Rectal smooth muscle tissue (tissue), 1 donor: ENCODE data around the gene SATL1.
A peak's percentile ranks its signal among the peaks of the same experiment; 100 is the strongest.
"Not testable (repeated sequence)": the region's sequence is repeated elsewhere in the genome, so short reads cannot be mapped to it uniquely, and the experiment has no call there.

Source experiments
- H3K27ac ChIP-seq: one replicate; pipeline ENCODE4 v1.7.0; 2013; ENCODE audit warnings: low read depth, low read length, inconsistent platforms
- H3K27me3 ChIP-seq: one replicate; pipeline ENCODE4 v1.7.0; 2013; ENCODE audit warnings: low read length; ENCODE audit not compliant: control insufficient read depth, insufficient read depth
- H3K36me3 ChIP-seq: one replicate; pipeline ENCODE4 v1.7.0; 2013; ENCODE audit warnings: low read length; ENCODE audit not compliant: control insufficient read depth, insufficient read depth
- H3K4me1 ChIP-seq: one replicate; pipeline ENCODE4 v1.7.0; 2013; ENCODE audit warnings: low read length; ENCODE audit not compliant: control insufficient read depth, insufficient read depth
- H3K4me3 ChIP-seq: one replicate; pipeline ENCODE4 v1.7.0; 2013; ENCODE audit warnings: low read length
- H3K9ac ChIP-seq: one replicate; pipeline ENCODE4 v1.7.0; 2013; ENCODE audit warnings: low read length

Gene SATL1, protein sequence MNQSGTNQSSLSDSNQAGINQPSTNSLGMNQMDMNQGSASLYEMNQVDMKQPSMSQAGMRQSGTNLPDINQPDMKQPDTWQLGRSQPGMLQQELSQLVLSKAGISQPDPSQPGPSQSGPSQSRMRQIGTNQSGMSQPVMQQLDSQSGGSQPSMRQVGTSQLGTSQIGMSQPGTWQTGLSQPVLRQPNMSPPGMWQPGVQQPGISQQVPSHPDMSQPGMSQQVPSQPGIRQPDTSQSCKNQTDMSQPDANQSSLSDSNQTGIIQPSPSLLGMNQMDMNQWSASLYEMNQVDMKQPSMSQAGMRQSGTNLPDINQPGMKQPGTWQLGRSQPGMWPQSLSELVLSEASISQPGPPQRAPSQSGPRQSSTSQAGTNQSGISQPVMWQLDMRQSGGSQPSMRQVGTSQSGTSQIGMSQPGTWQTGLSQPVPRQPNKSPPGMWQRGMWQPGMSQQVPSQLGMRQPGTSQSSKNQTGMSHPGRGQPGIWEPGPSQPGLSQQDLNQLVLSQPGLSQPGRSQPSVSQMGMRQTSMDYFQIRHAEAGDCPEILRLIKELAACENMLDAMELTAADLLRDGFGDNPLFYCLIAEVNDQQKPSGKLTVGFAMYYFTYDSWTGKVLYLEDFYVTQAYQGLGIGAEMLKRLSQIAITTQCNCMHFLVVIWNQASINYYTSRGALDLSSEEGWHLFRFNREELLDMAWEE

GRCh38 chrX:85243761-85244449 lies at the start of gene SATL1, which contains the start of gene ZNF711:
Gene SATL1 (minus strand): TSS chrX:85243779. CDS start chrX:85108968, 134,811 bp downstream.
Gene ZNF711 (plus strand): TSS chrX:85243991. CDS start chrX:85247573, 3,582 bp downstream.
- Histone ChIP-seq H3K9ac (no peak within 1 kb of the TSS), H3K4me3 (peak within 1 kb of the TSS; percentile 66), H3K27ac (no peak within 1 kb of the TSS), H3K27me3 (no peaks in the 10 kb centered on the region), H3K4me1 (no peaks in the 10 kb centered on the region), H3K36me3 (no peaks in the 10 kb centered on the region)

- no peaks in the 10 kb centered on the region for H3K36me3 ChIP-seq
- no peaks in the 10 kb centered on the region for H3K27me3 ChIP-seq
Measured at GRCh38 chrX:85288992-85289723, 45.6 kb upstream of the SATL1 start.

DNA sequence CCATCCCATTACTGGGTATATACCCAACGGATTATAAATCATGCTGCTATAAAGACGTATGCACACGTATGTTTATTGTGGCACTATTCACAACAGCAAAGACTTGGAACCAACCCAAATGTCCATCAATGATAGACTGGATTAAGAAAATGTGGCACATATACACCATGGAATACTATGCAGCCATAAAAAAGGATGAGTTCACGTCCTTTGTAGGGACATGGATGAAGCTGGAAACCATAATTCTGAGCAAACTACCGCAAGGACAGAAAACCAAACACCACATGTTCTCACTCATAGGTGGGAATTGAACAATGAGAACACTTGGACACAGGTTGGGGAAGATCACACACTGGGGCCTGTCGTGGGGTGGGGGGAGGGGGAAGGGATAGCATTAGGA lies 41.7 kb upstream of the SATL1 start:
- not testable (repeated sequence) for H3K9ac ChIP-seq, H3K27ac ChIP-seq, H3K36me3 ChIP-seq, H3K4me3 ChIP-seq, H3K27me3 ChIP-seq, H3K4me1 ChIP-seq

More at GRCh38 chrX:85288992-85289723, 45.6 kb upstream of the SATL1 start:
- Histone ChIP-seq H3K27ac (no peak overlapping the region), H3K4me3 (no peak overlapping the region), H3K9ac (no peak overlapping the region), H3K4me1 (no peaks in the 10 kb centered on the region)

GRCh38 chrX:85244450-85245211 lies 1.1 kb upstream of the SATL1 start:
- Histone ChIP-seq H3K9ac (no peak overlapping the region), H3K27ac (no peak overlapping the region), H3K36me3 (no peaks in the 10 kb centered on the region), H3K4me1 (no peaks in the 10 kb centered on the region), H3K4me3 (peak overlapping the region; percentile 66), H3K27me3 (no peaks in the 10 kb centered on the region)

DNA sequence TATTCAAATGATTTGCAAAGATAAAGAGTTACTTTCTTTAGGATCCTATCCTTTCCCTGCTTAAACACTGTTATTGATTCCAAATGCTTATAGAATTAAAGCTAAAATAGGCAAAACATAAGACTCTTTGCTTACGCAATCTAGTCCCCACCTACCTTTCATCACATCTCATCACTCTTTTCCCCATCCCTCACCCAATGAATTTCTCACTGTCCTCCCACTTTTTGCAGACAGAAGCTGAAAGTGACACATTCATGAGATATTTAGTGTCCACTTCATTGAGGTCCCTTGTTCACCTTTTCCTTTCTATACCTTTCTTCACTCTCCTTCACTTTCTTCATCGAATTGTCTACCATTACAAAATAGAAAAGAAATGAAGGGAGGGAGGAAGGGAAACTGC lies 424 bp downstream of the SATL1 start:
- Histone ChIP-seq H3K4me3 (peak overlapping the region; percentile 59), H3K27ac (no peak overlapping the region)

GRCh38 chrX:85223359-85223758 lies 20.2 kb downstream of the SATL1 start:
- Histone ChIP-seq H3K4me3 (no peak overlapping the region), H3K9ac (no peak overlapping the region), H3K4me1 (no peaks in the 10 kb centered on the region), H3K27me3 (no peaks in the 10 kb centered on the region), H3K27ac (no peak overlapping the region), H3K36me3 (no peaks in the 10 kb centered on the region)

More for the DNA sequence above, 424 bp downstream of the SATL1 start:
- H3K9ac ChIP-seq: no peak overlapping the region
- H3K4me1 ChIP-seq: no peaks in the 10 kb centered on the region
- no peaks in the 10 kb centered on the region for H3K27me3 ChIP-seq
- no peaks in the 10 kb centered on the region for H3K36me3 ChIP-seq

DNA sequence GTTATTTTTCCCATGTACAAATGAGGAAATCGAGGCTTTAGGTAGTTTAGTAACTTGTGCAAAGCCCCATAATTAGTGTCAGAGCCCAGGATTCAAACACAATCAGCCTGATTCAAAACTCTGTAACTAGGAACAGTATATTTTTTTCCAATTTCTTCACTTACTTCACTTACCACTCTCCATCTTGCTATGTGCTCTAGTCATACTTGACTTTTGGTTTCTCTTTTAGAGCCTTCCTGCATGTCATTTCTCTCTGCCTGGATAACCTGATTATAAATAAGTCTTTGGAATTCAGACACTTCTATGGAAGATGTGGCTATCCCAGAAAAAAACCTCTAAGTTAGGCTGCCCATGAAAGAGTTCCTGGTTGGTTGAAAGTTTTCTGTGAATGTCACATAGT lies 22.2 kb downstream of the SATL1 start:
- no peak overlapping the region for H3K4me3 ChIP-seq
- H3K27ac ChIP-seq: no peak overlapping the region
- H3K27me3 ChIP-seq: no peaks in the 10 kb centered on the region
- H3K9ac ChIP-seq: no peak overlapping the region
- no peaks in the 10 kb centered on the region for H3K36me3 ChIP-seq
- no peaks in the 10 kb centered on the region for H3K4me1 ChIP-seq

DNA sequence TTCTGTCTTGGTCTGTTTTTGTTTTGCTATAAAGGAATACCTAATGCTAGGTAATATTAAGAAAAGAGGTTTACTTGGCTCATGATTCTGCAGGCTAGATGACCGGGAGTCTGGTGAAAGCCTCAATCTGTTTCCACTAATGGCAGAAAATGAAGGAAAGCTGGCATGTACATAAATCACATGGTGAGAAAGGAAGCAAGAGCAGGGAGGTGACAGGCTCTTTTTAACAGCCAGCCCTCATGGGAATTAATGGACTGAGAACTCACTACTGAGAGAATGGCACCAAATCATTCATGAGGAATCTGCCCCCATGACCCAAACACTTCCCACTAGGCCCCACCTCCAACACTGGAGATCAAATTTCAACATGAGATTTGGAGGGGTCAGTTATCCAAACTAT lies 27.6 kb downstream of the SATL1 start:
- Histone ChIP-seq H3K9ac (no peak overlapping the region), H3K4me3 (no peak overlapping the region), H3K27me3 (no peaks in the 10 kb centered on the region), H3K4me1 (no peaks in the 10 kb centered on the region), H3K36me3 (no peaks in the 10 kb centered on the region), H3K27ac (no peak overlapping the region)

DNA sequence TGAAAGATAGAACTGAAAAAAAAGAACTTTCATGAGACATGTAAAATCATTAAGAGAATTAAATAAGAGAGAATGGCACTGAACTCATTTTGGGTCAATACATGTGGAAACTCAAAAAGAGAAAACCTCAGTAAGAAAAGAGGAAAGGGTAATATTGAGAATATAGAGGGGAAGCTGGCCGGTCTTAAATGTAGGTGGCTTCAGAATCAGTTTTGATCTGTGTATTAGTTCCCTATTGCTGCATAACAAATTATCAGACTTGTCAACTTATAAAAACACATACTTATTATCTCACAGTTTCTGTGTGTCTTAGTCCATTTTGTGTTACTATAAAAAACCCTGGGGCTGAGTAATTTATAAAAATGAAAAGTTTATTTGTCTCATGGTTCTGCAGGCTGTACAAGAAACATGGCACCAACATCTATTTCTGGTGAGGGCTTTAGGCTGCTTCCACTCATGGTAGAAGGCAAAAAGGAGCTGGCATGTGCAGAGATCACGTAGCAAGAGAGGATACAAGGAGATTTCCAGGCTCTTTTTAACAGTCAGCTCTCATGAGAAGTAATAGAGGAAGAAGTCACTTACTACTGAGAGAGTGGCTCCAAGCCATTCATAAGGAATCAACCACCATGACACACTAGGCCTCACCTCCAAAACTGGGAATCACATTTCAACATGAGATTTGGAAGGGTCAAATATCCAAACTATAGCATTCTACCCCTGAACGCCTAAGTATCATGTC lies 29.6 kb downstream of the SATL1 start:
- Histone ChIP-seq H3K4me1 (no peaks in the 10 kb centered on the region), H3K27me3 (no peaks in the 10 kb centered on the region), H3K36me3 (no peaks in the 10 kb centered on the region), H3K9ac (no peak overlapping the region), H3K4me3 (no peak overlapping the region), H3K27ac (no peak overlapping the region)

DNA sequence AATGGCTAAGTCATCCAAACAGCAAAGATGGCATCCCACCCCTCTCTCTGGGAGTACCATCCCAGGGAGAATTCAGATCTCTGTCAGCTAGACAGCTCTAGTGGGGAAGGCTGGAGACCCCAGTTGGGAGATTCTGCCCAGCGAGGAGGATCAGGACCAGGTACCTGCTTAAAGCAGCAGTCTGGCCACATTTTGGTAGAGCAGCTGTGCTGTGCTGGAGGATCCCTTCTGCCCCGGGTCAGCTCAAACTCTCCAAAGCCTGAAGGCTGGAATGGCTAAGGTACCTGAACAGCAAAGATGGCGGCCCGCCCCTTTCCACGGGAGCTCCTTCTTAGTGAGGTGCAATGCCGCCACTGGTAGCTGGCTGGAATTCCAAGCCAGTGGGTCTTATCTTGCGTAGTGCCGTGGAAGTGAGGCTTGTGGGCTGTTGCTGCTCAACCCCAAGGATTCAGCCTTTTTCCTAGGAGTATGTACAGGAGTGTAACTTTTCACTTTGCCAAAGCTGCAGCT lies 40.1 kb downstream of the SATL1 start:
- H3K4me3 ChIP-seq: no peak overlapping the region
- H3K27ac ChIP-seq: no peak overlapping the region
- no peaks in the 10 kb centered on the region for H3K4me1 ChIP-seq
- no peaks in the 10 kb centered on the region for H3K36me3 ChIP-seq
- no peak overlapping the region for H3K9ac ChIP-seq
- no peaks in the 10 kb centered on the region for H3K27me3 ChIP-seq

GRCh38 chrX:85196319-85196718 lies 47.3 kb downstream of the SATL1 start:
- Histone ChIP-seq H3K9ac (no peak overlapping the region), H3K36me3 (no peaks in the 10 kb centered on the region), H3K27me3 (no peaks in the 10 kb centered on the region), H3K4me1 (no peaks in the 10 kb centered on the region), H3K27ac (no peak overlapping the region), H3K4me3 (no peak overlapping the region)
